NCI-H524 (cell line): ENCODE results near the gene NR5A2.
A peak's percentile ranks its signal among the peaks of the same experiment; 100 is the strongest.
"Not testable (repeated sequence)": the region's sequence is repeated elsewhere in the genome, so short reads cannot be mapped to it uniquely, and the experiment has no call there.

Experiments used
- DNase-seq, 2 experiments: peaks; one replicate each; lab custom pipeline; 2025; lab: John Stamatoyannopoulos, UW

The NR5A2 gene

GRCh38 chr1:200165493-200166220 is 138.1 kb downstream of the NR5A2 start:
- DNase-seq = no peak

- peak in 1 of 2 experiments; percentile 65 for DNase-seq
These were observed 138.9 kb downstream of the NR5A2 start for GRCh38 chr1:200166411-200166810.

- no peak for DNase-seq
These were observed 141.4 kb downstream of the NR5A2 start for GRCh38 chr1:200168926-200169325.

GRCh38 chr1:200172311-200172710 is 144.8 kb downstream of the NR5A2 start:
- DNase-seq = no peak

- no peak for DNase-seq
These were observed 145.6 kb downstream of the NR5A2 start for GRCh38 chr1:200173097-200173618.

- no peak for DNase-seq
These were observed 147.2 kb downstream of the NR5A2 start for GRCh38 chr1:200174525-200175295.

GRCh38 chr1:200176181-200176580 is 148.7 kb downstream of the NR5A2 start:
- no peak for DNase-seq

GRCh38 chr1:200176798-200177197 is 149.3 kb downstream of the NR5A2 start:
- no peak for DNase-seq

- no peak for DNase-seq
These were observed 150.8 kb downstream of the NR5A2 start for GRCh38 chr1:200178340-200178739.

GRCh38 chr1:200179126-200179780 is 151.7 kb downstream of the NR5A2 start:
- no peak for DNase-seq

GRCh38 chr1:200179781-200180160 is 152.3 kb downstream of the NR5A2 start:
- no peak for DNase-seq

- no peak for DNase-seq
These were observed 153.3 kb downstream of the NR5A2 start for GRCh38 chr1:200180821-200181220.

- DNase-seq = no peak
These were observed 154.4 kb downstream of the NR5A2 start for GRCh38 chr1:200181861-200182260.

- no peak for DNase-seq
These were observed 155.2 kb downstream of the NR5A2 start for GRCh38 chr1:200182701-200183100.

GRCh38 chr1:200183637-200184036 is 156.1 kb downstream of the NR5A2 start:
- no peak for DNase-seq

- peak in 1 of 2 experiments; percentile 49 for DNase-seq
These were observed 156.7 kb downstream of the NR5A2 start for GRCh38 chr1:200184196-200184595.

- not testable (repeated sequence) for DNase-seq
These were observed 157.7 kb downstream of the NR5A2 start for GRCh38 chr1:200185191-200185590.

GRCh38 chr1:200187332-200187731 is 159.8 kb downstream of the NR5A2 start:
- DNase-seq = not testable (repeated sequence)

- no peak for DNase-seq
These were observed 164.5 kb downstream of the NR5A2 start for GRCh38 chr1:200191993-200192392.

GRCh38 chr1:200194477-200194876 is 167.0 kb downstream of the NR5A2 start:
- DNase-seq = no peak

- DNase-seq = no peak
These were observed 170.7 kb downstream of the NR5A2 start for GRCh38 chr1:200198236-200198635.

- no peak for DNase-seq
These were observed 177.9 kb downstream of the NR5A2 start for GRCh38 chr1:200205216-200205995.
